NCI-H187 treated with DMSO at 0.1 percent for 48 hours (cell line): ENCODE data around the gene SEMA4B.
A peak's percentile ranks its signal among the peaks of the same experiment; 100 is the strongest.
"Not testable (repeated sequence)": the region's sequence is repeated elsewhere in the genome, so short reads cannot be mapped to it uniquely, and the experiment has no call there.

Experiments
- DNase-seq: peaks from one replicate; lab custom pipeline; 2025; lab: John Stamatoyannopoulos, UW

SEMA4B gene, protein sequence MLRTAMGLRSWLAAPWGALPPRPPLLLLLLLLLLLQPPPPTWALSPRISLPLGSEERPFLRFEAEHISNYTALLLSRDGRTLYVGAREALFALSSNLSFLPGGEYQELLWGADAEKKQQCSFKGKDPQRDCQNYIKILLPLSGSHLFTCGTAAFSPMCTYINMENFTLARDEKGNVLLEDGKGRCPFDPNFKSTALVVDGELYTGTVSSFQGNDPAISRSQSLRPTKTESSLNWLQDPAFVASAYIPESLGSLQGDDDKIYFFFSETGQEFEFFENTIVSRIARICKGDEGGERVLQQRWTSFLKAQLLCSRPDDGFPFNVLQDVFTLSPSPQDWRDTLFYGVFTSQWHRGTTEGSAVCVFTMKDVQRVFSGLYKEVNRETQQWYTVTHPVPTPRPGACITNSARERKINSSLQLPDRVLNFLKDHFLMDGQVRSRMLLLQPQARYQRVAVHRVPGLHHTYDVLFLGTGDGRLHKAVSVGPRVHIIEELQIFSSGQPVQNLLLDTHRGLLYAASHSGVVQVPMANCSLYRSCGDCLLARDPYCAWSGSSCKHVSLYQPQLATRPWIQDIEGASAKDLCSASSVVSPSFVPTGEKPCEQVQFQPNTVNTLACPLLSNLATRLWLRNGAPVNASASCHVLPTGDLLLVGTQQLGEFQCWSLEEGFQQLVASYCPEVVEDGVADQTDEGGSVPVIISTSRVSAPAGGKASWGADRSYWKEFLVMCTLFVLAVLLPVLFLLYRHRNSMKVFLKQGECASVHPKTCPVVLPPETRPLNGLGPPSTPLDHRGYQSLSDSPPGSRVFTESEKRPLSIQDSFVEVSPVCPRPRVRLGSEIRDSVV

DNA sequence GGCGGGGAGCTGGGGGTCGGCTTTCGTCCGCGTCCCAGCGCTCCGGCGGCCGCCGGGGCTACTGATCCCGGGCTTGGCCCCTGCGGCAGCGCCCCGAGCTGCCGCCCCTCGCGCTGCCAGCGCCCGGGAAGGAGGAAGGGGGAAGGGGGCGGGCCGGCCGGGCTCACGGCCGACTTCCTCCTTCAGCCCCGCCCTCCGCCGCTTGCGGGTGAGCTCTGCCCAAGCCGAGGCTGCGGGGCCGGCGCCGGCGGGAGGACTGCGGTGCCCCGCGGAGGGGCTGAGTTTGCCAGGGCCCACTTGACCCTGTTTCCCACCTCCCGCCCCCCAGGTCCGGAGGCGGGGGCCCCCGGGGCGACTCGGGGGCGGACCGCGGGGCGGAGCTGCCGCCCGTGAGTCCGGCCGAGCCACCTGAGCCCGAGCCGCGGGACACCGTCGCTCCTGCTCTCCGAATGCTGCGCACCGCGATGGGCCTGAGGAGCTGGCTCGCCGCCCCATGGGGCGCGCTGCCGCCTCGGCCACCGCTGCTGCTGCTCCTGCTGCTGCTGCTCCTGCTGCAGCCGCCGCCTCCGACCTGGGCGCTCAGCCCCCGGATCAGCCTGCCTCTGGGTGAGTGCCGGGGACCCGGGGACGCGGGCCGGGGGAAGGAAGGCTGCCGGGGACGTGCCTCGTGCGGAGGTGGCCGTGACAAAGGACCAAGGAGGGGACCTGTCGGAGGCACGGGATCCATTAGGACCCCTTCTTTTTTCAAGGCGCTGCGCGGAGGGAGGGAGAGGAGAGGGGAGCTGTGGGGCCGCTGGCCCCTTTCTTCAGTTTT is at the start of gene SEMA4B:
TSS of gene SEMA4B (plus strand) at position 201 of the 814 bp plus-strand sequence. CDS start at position 450, 249 bp downstream.
- DNase-seq: no peak

DNA sequence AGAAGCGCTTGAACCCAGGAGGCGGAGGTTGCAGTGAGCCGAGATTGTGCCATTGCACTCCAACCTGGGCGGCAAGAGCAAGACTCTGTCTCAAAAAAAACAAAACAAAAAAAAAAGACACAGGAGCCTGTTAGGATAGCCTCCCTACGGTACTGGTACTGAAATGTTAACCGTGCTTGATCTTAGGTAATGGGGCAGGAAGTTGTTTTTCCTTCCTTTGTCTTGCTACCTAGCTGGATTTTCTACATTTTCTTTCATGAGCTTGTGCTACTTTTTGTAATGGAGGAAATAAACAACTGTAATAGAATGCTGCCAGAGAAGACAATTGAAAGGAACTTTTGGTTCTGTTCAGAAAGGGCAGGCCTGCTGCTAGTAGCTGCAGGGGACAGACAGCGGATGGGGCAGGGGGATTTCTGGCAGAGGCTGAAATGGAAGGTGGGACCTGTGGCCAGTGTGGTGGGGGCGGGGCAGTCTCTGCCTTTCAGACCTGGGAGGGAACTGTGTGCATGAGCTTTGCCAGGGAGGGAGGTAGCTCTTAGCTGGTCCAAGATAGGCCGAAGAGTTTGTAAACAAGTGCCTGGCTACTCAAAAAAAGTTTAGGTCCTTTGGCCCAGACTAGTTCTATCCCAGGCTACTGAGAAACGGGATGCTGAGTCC is 49.0 kb upstream of the SEMA4B start:
- DNase-seq: no peak

DNA sequence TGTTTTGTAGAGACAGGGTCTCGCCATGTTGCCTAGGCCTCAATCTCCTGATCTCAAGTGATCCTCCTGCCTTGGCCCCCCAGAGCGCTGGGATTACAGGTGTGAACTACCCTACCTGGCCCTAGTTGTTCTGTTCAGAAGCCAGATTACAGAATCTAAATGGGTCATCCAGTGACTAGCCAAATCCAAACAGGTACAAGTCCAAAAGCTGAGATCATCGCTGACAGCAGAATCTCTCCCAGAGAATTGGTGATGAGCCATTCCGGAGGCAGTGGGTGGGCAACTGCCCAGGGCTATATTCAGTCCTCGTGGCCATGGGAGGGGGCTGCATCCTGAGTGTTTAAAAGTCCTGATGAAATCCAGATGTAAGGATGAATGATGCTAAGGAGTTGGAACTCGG is 47.5 kb upstream of the SEMA4B start:
- no peak for DNase-seq

DNA sequence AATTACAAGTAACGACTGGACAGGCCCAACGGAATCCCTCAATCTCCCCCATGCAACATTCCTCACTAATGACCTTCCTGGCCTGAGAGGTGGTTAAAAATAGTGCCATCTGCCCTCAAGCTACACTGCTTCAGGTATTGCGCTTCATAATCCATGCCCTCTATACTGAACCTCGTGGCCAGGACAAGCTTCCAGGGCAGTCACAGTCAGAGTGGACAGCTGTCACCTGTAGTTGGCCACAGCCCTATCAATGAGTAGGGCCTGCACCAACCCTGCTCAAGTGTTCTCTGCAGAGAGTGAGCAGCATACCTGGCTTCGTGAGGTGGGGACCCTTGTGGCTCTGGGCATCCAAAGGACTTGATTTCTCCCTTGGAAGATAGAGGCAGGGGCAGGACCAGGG is 46.9 kb upstream of the SEMA4B start:
- DNase-seq: no peak

DNA sequence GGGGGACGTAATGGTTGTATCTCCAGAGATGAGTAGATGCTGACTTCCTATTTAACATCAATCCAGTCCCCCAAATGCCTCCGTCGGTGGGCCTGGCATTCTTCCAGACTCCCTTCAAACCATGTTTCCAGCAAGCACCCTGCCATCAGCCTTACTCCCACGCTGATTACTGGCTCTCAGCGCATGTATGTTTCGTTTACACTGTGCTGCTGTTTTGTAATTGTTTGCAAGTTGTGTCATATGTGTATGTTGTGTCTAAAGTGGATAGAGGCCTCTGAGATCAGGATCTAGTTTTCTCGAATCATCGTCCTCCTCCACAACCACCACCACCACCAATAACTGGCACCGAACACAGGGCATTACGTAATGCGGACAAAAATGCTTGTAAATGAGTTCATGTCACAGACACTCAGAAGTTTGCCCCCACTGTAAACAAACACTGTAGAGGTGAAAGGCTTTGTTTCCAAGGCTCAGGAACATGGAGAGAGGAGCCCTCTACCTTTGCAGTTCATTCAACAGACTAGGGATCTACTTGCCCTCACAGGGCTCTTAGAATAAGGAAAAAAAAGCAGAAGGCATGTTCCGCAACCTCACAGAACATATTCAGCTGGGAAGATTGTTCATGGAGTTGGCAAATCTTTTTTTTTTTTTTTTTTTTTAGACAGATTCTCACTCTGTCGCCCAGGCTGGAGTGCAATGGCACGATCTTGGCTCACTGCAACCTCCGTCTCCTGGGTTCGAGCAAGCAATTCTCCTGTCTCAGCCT is 46.1 kb upstream of the SEMA4B start:
- no peak for DNase-seq

DNA sequence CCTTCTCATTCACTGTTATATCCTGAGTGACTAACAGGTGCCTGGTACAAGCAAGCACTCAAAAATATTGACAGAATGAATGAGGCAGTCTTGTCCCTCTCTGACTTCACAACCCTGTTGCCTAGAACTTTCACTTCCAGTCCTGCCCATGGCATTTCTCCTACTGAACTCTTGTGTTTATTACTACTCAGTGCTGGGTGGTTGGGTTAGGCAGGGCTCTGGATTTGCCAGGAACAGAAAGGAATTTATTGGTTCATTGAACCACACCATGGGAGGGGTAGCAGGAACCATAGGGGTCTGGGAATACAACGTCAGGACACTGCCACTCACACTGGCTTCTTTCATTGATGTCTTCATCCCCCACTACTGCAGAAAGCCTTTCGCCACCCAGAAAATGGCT is 41.9 kb upstream of the SEMA4B start:
- no peak for DNase-seq

DNA sequence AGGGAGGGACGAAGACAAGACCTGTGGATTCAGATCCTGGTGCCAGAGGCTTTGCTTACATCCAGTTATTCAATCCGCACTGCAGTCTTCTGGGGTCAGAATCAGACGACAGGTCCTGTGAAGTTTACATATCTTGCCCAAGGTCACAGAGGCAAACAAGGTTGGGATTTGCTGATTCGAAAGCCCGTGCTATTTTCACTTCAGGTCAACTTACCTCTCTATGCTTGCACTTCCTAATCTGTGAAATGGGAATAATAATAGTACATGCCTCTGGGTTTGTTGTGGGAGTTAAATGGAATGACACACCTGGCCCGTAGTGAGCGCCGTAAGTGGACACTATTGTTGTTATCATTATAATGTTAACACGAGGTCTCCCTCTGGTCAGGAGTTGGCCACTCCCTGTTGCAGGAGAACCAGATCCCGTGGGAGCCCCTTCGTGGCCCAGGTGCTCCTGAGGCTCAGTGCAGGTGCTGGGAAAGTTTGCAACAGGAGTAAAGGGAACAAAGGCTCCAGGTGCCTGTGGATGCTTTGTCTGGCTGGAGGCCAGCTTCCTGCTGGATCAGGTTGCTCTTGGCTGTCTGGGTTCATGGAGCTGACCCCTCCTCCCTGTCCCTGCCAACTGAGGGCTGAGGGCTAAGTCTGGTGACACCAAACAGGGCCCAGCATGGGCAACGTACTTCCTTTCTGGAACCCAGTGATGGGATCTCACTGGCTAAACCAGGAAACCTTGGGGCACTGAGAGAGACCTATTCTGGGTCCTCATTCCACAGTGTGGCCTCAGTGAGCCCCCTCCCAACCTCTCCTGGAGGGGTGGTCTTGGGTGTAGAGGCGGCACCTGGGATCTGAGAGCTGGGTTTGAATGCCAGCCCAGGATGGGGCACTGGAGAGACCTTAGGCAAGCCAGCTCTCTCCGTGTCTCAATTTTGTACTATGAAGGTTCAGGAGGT is 40.1 kb upstream of the SEMA4B start:
- peak; percentile 57 for DNase-seq

DNA sequence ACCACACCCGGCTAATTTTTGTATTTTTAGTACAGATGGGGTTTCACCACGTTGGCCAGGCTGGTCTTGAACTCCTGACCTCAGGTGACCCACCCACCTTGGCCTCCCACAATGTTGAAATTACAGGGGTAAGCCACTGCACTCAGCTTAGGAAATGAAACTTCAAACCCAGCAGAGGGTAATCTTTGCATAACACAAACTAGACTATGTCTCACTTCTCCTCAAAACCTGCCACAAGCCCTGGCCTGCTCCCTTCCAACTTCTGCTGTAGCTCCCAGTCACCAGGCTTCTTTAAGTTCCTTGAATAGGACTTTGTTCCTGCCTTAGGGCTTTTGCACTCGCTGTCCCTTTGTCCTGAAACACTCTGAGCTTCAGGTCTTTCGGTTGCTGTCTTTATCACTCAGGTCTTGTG is 39.2 kb upstream of the SEMA4B start:
- DNase-seq: no peak

DNA sequence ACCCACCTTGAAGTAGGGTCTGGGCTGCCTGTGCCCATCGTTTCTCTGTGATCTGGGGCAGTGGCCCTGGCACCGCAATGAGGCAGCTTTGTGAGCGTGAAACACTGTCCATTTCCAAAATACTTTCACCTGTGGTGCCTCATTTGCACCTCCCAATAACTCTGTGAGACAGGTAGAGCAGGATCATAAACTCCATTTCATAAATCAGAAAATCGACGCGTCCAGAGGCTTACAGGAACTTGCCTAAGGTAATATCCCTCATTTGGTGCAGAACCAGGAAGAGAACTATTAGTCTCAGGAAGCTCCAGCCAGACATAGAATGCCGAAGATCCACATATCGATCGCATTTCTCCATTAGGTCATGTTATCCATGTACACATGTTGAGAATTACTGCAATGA is 38.2 kb upstream of the SEMA4B start:
- DNase-seq: no peak

DNA sequence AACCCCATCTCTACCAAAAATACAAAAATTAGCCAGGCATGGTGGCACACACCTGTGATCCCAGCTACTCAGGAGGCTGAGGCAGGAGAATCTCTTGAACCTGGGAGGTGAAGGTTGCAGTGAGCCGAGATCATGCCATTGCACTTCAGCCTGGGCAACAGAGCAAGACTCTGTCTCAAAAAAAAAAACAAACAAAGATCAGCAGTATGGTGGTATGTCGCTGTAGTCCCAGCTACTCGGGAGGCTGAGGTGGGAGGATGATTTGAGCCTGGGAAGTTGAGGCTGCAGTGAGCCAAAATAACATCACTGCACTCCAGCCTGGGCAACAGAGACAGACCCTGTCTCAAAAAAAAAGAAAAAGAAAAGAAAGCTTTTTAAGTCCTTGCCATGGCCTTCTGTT is 36.9 kb upstream of the SEMA4B start:
- not testable (repeated sequence) for DNase-seq

DNA sequence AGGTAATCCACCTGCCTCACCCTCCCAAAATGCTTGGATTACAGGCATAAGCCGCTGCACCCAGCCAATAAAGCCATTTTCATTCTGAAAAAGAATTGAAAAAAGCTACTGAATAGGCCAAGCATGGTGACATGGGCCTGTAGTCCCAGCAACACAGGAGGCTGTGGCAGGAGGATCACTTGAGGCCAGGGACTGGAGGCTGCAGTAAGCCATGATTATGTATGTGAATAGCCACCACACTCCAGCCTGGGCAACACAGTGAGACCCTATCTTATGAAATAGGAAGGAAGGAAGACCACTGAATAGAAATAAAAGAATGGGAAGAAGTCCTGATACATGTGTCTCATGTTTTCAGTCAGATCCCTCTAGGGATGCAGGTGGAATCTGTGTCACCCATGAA is 36.0 kb upstream of the SEMA4B start:
- no peak for DNase-seq

DNA sequence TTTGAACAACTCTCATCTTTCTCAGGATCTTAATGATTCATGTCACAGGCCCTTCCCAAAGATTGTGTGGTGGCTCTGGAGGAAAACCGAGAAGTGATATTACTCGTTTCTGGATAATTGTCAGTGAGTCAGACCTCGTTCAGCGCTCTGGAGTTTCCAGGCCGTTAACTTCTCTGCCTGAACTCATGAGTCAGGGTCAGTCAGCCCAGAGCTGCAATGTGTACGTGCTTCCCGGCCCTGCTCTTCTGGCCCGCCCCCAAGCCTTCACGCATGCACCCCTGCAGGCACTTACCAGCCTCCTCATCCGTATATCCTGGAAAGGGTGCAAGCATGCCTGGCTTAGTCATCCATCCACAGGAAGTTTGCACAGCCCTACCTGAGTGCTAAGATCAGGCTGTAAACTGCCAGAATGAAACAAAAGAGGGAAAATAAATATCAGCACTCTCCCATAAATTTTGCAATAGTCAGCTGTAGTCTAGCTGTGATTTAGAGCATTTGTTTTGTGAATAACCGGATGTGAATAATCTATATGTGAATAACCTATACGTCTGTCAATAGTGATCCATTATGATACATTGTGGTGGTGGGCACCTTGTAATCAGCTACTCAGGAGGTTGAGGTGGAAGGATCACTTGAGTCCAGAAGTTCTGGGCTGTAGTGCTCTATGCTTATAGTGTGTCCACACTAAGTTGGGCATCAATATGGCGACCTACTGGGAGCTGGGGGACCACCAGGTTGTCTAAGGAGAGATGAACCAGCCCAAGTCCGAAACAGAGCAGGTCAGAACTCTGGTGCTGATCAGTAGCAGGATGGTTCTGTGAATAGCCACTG is 35.3 kb upstream of the SEMA4B start:
- no peak for DNase-seq

DNA sequence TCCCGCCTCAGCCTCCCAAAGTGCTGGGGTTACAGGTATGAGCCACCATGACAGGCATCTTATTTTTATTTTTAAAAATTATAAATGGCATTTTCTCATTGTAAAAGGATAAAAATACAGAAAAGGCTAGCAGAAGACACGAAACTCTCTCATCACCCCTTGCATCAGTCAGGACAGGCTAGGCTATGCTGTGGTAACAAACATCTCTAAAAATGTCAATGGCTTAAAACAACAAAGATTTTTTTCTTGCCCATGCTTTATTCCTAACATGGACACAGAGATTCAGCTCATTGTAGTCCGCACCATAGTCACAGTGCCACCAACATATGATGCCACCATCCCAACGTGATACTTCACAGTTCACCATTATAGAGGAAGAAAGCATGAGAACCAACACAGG is 34.0 kb upstream of the SEMA4B start:
- no peak for DNase-seq

DNA sequence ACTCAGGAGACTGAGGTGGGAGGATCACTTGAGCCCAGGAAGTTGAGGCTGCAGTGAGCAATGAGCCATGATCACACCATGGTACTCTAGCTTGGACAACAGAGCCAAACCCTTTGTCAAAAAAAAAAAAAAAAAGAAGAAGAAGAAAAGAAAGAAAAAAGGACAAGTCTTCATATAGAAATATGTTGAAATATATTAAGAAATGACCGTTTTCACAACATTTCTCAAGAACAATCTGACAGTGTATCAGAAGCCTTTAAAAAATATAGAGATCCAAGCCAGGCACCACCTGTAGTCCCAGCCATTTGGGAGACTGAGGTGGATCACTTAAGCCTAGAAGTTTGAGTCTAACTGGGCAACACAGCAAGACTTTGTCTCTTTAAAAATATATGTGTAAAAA is 29.5 kb upstream of the SEMA4B start:
- DNase-seq: no peak

DNA sequence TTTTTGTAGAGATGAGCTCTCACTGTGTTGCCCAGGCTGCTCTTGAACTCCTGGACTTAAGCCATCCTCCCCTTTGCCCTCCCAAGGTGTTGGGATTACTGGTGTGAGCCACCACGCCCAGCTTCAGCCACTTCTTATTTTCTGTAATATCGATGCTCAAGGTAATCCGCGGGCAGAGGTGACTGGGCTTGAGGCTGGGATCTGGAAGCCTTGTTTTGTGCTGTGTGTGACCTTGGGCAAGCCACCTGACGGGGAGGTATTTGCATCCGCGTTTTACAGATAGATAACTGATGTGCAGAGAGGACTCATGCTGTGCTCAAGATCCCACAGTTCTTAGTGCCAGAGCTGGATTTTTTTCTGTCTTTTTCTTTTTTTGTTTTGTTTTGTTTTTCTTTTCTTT is 27.8 kb upstream of the SEMA4B start:
- no peak for DNase-seq

DNA sequence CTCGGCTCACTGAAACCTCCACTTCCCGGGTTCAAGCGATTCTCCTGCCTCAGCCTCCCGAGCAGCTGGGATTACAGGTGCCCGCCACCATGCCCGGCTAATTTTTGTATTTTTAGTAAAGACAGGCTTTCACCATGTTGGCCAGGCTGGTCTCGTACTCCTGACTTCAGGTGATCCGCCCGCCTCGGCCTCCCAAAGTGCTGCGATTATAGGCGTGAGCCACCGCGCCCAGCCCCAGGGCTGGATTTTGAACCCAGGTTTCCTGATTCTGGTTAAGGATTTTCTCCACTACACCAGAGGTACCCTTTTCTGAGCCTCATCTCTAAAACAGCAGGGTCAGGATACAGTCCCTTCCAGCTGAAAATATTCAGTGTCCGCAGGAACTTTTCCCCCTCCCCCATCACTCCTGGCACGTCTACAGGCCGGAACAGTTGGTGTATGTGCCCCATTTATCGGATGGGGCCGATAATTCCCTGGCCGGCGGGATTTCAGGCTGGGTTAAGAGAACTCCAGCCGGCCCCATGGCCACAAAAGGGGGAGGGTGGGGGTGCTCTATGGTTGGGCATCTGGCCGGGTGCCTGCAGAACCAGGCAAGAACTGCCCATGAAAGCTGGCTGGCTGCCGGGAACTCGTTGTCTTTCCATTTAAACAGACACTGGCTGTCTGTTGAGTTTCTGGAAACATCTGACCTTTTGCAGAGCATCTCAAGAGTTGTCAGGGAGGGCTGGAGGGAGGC is 26.8 kb upstream of the SEMA4B start:
- no peak for DNase-seq

DNA sequence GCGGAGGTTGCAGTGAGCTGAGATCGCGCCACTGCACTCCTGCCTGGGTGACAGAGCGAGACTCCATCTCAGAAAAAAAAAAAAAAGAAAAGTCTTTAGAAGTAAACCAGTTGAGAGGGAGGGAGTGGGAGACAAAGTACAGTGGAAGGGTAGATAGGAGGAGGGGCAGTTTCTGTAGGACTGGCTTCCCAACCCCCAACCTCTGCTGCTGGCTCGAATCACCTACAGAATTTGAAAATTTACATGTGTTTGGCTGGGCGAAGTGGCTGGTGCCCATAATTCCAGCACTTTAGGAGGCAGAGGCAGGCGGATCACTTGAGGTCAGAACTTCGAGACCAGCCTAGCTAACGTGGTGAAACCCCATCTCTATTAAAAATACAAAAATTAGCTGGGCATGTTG is 24.1 kb upstream of the SEMA4B start:
- DNase-seq: no peak
